Amniotic epithelial cell (primary cell): ENCODE measurements around the gene VSIG4.

Experiments
- DNase-seq: peaks from one replicate; pipeline ENCODE4 v3.0.0-alpha.2; 2010; ENCODE audit warnings: low read depth

The VSIG4 gene

GRCh38 chrX:66008328-66008970, 31.4 kb downstream of the VSIG4 start:
- DNase-seq, result no peak

GRCh38 chrX:66007851-66008250, 32.0 kb downstream of the VSIG4 start:
- no peak for DNase-seq

- no peak for DNase-seq
Observed at GRCh38 chrX:66005830-66006449, 33.9 kb downstream of the VSIG4 start.

GRCh38 chrX:66004928-66005829, 34.7 kb downstream of the VSIG4 start:
- no peak for DNase-seq

GRCh38 chrX:66002824-66003680, 36.8 kb downstream of the VSIG4 start:
- no peak for DNase-seq

GRCh38 chrX:66001596-66001995, 38.3 kb downstream of the VSIG4 start:
- no peak for DNase-seq

- DNase-seq, result no peak
Observed at GRCh38 chrX:66000628-66001272, 39.1 kb downstream of the VSIG4 start.

GRCh38 chrX:66000178-66000577, 39.7 kb downstream of the VSIG4 start:
- no peak for DNase-seq

- no peak for DNase-seq
Observed at GRCh38 chrX:65999563-66000148, 40.2 kb downstream of the VSIG4 start.

- DNase-seq, result no peak
Observed at GRCh38 chrX:65999029-65999562, 40.8 kb downstream of the VSIG4 start.

- no peak for DNase-seq
Observed at GRCh38 chrX:65997978-65998717, 41.7 kb downstream of the VSIG4 start.

- no peak for DNase-seq
Observed at GRCh38 chrX:65994519-65995506, 45.1 kb downstream of the VSIG4 start.

- DNase-seq, result no peak
Observed at GRCh38 chrX:65993915-65994460, 45.9 kb downstream of the VSIG4 start.

- DNase-seq, result no peak
Observed at GRCh38 chrX:65993332-65993731, 46.5 kb downstream of the VSIG4 start.

- DNase-seq, result no peak
Observed at GRCh38 chrX:65990702-65991101, 49.2 kb downstream of the VSIG4 start.

- no peak for DNase-seq
Observed at GRCh38 chrX:65987811-65988210, 52.1 kb downstream of the VSIG4 start.

GRCh38 chrX:65985922-65986588, 53.8 kb downstream of the VSIG4 start:
- DNase-seq, result peak; percentile 32

- no peak for DNase-seq
Observed at GRCh38 chrX:65985211-65985610, 54.7 kb downstream of the VSIG4 start.
